ENCODE data around the gene MAPK10.

The MAPK10 gene

GRCh38 chr4:86359944-86360478 lies at the start of gene MAPK10:
Gene MAPK10 (minus strand): TSS chr4:86360053.
- DNase-seq (ENCODE audit: low read depth in 2 of 2) = peak; percentile 9 to 21

- DNase-seq (ENCODE audit: low read depth in 2 of 2) = no peak
Measured at GRCh38 chr4:86403575-86403974, 43.7 kb upstream of the MAPK10 start.

DNA sequence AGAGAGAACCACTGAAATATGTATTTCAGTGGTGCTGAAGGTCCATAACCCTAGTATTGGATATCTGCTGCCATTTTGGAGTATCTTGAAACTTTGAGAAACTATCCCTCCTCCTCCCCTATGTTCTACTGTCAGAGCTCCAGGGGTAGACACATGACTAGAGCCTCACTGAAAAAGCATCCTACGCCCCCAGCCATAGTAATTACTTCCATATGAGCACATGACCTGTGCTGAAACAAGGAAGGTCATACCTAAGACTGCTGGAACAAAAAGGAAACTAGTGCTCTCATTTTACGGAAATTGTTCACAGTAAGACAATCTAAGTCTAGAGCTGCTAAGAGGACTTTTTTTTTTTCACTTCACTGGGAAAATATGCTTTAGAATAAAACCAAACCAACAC lies 42.0 kb upstream of the MAPK10 start:
- DNase-seq (ENCODE audit: low read depth in 2 of 2) = no peak

- DNase-seq (ENCODE audit: low read depth in 2 of 2) = no peak
Measured at GRCh38 chr4:86400216-86400615, 40.4 kb upstream of the MAPK10 start.

DNA sequence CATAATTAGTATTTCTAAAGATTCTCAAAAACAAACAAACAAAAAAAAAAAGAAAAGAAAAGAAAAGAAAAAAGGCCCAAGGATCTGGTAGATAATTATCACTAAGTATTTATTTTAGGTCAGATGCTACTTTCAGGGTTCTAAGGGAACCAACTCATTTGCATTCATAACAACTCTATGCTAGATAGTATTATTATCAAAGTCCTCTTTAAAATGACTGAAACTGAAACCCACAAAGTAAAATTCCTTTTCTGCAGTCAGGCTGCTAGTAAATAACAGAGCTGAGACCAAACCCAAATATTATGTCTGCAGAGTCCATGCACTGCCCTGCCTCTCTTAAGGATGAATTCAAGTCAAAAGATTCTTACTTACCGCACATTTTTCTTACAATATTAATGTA lies 38.3 kb upstream of the MAPK10 start:
- no peak for DNase-seq (ENCODE audit: low read depth in 2 of 2)

- DNase-seq (ENCODE audit: low read depth in 2 of 2) = no peak
Measured at GRCh38 chr4:86393749-86394148, 33.9 kb upstream of the MAPK10 start.

DNA sequence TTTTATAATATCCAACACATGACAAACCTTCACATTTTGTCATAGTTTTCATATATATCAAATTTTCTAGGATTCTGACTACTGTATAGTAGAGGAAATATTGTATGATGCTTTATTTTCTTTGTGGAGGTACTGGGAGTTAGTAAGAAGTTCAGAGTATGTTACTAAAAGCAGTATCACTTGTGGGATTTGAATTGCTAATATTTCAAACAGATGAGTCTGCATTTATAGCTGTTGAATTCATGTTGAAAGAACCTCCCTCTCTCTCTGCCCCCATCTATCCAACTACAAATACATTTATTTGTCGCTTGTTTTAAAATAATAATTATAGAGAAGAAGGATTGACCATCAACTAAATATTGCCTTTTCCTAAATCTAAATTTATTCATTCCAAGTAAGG lies 29.8 kb upstream of the MAPK10 start:
- no peak for DNase-seq (ENCODE audit: low read depth in 2 of 2)

DNA sequence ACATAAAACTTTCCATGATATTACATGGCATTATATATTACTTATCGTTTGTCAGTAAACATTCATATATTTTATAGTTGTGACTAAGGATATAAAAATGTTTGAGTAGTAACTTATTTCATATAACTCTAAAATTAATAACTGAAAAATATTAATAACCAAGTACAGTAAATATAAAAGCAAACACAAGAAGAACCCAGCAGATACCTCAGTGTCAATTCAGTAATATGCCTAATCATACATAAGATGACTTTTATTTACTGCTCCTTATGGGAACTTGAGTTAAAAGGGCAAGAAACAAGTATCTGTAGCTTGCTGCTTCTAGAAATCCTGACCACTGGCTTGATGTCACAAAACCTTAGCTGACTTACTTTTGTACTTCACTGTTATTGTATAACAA lies 28.4 kb upstream of the MAPK10 start:
- DNase-seq (ENCODE audit: low read depth in 2 of 2) = no peak

- DNase-seq (ENCODE audit: low read depth in 2 of 2) = no peak
Measured at GRCh38 chr4:86386817-86387415, 27.1 kb upstream of the MAPK10 start.

GRCh38 chr4:86386201-86386600 lies 26.3 kb upstream of the MAPK10 start:
- no peak for DNase-seq (ENCODE audit: low read depth in 2 of 2)

GRCh38 chr4:86381431-86381830 lies 21.6 kb upstream of the MAPK10 start:
- DNase-seq (ENCODE audit: low read depth in 2 of 2) = no peak

GRCh38 chr4:86380181-86380724 lies 20.4 kb upstream of the MAPK10 start:
- DNase-seq (ENCODE audit: low read depth in 2 of 2) = no peak

- no peak for DNase-seq (ENCODE audit: low read depth in 2 of 2)
Measured at GRCh38 chr4:86376850-86377249, 17.0 kb upstream of the MAPK10 start.

DNA sequence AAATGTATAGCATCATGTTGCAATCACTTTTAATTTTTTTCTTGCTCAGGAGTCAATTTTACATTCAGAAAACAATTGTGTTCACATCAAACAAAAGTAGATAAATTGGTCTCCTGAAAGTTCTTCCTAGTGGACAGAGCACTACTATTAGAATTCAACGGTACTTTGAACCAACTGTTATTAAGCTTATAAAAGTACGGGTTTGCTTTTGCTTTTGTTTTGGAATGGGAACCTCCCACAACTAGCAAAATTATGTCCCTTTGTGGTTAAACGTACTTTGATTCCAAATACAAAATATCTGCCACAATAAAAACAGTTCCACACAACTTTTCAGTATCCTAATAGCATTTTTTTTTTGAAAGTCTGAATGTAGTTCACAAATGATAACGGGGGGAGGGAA lies 8.6 kb upstream of the MAPK10 start:
- DNase-seq (ENCODE audit: low read depth in 2 of 2) = no peak

DNA sequence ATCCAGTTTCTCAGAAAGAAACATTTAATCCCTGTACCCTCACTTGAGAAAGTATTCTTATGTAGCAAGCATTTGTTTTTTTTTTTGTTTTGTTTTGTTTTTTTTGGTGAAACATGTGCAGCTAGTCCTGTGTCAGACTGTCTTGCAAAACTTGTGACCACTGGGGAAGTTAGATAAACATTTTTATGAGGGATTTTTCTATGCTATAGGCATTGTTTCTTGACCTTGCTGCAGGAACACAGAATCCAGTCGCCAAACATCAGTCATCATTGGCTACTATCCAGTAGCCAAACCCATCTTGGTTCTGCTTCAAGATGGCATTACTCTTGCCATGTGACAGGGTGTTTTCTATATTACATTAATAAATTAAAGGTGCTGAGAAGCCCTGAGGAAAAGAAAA lies 7.7 kb upstream of the MAPK10 start:
- DNase-seq (ENCODE audit: low read depth in 2 of 2) = no peak

DNA sequence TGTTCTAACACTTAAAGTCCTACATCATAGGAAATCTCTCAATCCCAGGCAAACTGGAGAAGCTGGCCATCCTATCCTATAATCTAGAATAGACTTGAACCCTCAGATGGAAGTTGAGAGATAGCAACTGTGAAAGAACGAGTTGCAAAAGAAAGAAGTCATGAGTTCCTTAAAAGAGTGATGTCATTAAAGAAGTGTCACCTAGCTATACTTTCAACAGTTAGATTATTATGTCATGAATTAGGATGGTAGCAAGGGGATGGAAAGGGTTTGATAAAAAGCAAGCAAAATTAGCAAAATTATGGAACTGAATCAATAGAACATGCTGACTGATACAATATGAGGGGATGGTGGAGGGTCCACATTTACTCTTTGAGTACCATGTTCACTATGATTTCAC lies 7.1 kb upstream of the MAPK10 start:
- DNase-seq (ENCODE audit: low read depth in 2 of 2) = no peak

- DNase-seq (ENCODE audit: low read depth in 2 of 2) = no peak
Measured at GRCh38 chr4:86362510-86362909, 2.7 kb upstream of the MAPK10 start.

DNA sequence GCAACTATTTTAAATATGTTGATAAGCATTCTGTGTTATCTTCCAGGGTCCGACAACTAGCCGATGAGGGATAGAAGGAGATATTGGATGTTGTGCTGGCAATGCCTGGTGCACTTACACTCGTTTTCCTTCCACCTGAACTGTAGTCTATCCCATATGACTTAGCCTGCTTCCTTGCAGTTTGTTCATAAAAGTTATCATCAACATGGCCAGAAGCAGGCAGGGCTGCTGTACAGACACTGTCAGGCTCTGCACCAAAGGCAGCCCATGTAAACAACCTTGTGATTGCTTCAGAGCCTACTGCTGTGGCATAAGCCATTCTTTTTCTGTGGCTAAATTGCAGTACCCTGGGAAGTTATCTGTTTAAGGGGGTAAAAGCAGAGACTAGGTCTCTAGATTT lies 1.6 kb downstream of the MAPK10 start:
- DNase-seq (ENCODE audit: low read depth in 2 of 2) = no peak

DNA sequence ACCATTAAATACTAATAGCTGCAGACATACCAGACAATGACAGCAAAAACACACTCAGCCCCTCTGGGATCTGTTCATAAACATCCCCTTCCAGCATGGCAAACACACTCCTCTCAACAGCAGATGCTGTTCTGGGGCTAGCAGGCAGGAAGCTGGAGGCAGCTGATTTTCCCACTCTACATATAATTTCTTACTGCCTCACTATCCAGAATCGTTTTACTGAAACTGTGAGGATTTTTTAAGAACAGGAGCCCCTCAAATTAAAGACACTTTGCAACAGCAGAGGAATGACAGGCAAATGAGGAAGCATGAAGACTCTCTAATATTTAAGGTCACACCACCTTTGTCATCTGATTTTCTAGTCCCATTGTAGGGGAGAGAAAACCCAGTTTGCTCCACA lies 2.2 kb downstream of the MAPK10 start:
- no peak for DNase-seq (ENCODE audit: low read depth in 2 of 2)

DNA sequence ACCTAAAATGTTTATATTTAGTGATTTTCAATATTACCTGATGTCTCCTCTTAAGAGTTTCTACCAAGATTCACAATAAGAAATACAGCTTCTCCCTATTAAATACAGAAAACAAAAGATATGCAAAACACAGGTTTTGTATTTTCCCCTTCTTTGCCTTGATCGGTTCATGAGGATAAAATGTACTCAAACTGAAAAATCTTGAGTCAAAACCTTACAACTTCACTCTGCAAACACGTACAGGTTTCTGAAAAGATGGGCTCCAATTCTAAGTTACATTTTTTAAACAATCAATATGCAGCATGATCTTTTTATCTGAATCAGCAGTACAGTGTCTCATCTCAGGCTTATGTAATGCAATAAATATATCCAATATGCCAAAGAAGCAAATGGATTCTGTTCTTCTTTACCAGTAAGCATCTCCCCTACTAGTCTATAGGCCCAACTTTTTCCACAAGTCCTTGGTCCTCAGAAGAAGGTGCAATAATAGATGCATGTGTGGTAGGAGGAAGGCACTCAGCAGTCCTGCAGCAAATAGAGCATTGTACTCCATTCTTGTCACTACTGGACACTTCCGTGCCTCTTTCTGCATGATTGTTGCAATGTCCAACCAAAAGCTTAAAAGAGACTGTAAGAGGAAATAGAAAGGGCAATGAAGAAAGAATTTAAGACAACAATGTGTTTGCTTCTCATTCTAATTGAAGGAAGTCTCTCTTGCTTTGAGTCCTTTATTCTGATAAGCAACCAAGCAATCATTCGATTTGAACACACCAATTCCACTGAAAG lies 3.2 kb downstream of the MAPK10 start:
- no peak for DNase-seq (ENCODE audit: low read depth in 2 of 2)

- DNase-seq (ENCODE audit: low read depth in 2 of 2) = no peak
Measured at GRCh38 chr4:86354390-86354789, 5.5 kb downstream of the MAPK10 start.

GRCh38 chr4:86346320-86346719 lies 13.5 kb downstream of the MAPK10 start:
- no peak for DNase-seq (ENCODE audit: low read depth in 2 of 2)

DNA sequence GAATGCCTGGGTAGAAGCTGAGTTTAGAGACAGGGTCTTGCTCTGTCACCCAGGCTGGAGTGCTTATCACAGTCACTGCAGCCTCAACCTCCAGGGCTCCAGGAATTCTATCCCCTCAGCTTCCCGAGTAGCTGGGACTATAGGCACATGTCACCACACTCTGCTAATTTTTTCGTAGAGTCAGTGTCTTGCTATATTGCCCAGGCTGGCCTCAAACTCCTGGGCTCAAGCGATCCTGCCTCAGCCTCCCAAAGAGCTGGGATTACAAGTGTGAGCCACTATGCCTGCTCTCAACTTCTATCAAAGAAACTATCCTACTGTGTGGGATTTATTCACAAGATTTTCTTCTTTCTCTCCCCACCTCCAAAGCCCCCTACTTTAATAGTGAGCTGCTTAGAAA lies 15.7 kb downstream of the MAPK10 start:
- DNase-seq (ENCODE audit: low read depth in 2 of 2) = no peak
